Endometrial microvascular endothelial cells (primary cell): ENCODE measurements around the gene OCEL1. TPM values are rescaled to one million over a fixed set of nuclear protein-coding genes. Genes with fewer than 3 reads are reported as not detected.

Experiments
- in situ Hi-C: cut with HindIII; loops from 2 replicates; pipeline ENCODE4 v1.10.0; 2017; ENCODE audit warnings: low sequenced_read_pairs, low pct_unique_long_range_greater_than_20kb; ENCODE audit errors: inconsistent ontology term
- total RNA-seq: library from RNA; depleted of rRNA; stranded (reverse); fragments of >200 nt; gene quantifications from one replicate; pipeline ENCODE4 v1.2.3, GENCODE V29; 2015; ENCODE audit errors: inconsistent ontology term

OCEL1 gene
- total RNA-seq, 1 donor from 2014 or later: 2.7 TPM

GRCh38 chr19:17235971-17236777 is 10.1 kb downstream of the OCEL1 start:
- in situ Hi-C loops: no loop called here

DNA sequence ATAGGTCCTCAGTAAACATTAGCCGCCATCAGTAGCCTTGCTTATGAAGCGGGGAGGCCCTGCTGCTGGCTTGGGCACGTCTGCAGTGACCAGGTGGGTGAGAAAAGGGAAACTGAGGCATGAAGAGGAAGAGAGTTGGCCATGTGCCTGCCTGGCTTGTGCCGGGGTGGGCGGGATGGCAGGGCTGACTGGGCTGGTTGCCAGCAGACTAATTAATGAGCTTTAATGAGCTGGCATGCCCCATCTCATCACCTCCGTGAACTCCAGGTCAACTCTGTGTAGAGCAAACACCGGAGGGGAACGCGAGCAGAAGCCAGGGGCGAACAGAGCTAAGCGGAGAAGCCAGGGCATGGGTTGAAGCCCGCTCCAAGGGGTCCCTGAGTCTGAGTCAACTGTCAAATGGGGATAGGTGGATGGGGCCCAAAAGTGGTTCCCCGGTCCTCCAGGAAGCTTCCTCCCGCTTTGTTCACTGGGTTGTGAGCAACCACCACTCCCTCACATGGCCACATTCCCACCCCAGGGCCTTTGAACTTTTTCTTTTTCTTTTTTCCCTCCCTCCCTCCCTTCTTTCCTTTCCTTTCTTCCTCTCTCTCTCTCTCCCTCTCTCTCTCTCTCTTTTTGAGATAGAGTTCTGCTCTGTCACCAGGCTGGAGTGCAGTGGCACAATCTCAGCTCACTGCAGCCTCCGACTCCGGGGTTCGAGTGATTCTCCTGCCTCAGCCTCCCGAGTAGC is 11.0 kb downstream of the OCEL1 start:
- in situ Hi-C loops: no loop called here

DNA sequence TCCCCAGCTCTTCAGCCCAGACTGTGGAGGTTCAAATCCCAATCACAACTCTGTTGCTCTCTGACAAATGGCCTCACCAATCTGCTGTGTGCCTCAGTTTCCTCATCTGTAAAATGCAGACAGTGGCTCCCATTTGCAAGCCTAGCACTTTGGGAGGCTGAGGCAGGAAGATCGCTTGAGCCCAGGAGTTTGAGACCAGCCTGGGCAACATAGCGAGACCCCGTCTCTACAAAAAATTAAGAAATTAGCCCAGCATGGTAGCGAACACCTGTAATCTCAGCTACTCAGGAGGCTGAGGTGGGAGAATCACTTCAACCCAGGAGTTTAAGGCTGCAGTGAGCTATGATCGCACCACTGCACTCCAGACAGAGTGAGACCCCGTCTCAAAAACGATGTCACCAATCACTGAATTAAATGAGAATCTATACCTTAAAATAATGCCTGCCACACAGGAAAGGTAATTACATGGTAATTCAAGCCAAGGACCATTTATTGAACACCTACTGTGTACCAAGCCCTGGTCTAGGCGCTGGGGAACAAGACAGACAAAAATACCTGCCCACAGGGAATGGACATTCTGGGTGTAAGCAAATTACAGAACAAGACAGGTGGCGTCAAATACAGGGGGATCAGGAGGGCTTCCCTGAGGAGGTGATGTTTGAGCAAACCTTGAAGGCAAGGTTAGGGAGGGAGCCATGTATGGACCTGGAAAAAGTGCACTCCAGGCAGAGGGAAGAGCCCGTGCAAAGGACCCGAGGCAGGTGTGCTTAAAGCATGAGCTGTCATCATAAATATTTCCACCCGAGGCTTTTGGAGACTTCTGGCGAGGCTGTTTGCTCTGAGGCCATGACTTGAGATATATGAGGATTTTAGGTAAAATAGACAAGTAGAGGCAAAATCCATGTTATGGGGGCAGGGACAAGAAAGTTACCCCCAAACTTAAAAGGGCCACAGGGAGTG is 12.0 kb downstream of the OCEL1 start:
- in situ Hi-C loops: no loop called here

- in situ Hi-C loops: no loop called here
Observed at GRCh38 chr19:17240062-17240752, 14.2 kb downstream of the OCEL1 start.

GRCh38 chr19:17240826-17241399 is 14.9 kb downstream of the OCEL1 start:
- in situ Hi-C loops: no loop called here

GRCh38 chr19:17242431-17243208 is 16.6 kb downstream of the OCEL1 start:
- in situ Hi-C loops: no loop called here

GRCh38 chr19:17243211-17243829 is 17.3 kb downstream of the OCEL1 start:
- in situ Hi-C loops: no loop called here

GRCh38 chr19:17243830-17244617 is 18.0 kb downstream of the OCEL1 start:
- in situ Hi-C loops: no loop called here

DNA sequence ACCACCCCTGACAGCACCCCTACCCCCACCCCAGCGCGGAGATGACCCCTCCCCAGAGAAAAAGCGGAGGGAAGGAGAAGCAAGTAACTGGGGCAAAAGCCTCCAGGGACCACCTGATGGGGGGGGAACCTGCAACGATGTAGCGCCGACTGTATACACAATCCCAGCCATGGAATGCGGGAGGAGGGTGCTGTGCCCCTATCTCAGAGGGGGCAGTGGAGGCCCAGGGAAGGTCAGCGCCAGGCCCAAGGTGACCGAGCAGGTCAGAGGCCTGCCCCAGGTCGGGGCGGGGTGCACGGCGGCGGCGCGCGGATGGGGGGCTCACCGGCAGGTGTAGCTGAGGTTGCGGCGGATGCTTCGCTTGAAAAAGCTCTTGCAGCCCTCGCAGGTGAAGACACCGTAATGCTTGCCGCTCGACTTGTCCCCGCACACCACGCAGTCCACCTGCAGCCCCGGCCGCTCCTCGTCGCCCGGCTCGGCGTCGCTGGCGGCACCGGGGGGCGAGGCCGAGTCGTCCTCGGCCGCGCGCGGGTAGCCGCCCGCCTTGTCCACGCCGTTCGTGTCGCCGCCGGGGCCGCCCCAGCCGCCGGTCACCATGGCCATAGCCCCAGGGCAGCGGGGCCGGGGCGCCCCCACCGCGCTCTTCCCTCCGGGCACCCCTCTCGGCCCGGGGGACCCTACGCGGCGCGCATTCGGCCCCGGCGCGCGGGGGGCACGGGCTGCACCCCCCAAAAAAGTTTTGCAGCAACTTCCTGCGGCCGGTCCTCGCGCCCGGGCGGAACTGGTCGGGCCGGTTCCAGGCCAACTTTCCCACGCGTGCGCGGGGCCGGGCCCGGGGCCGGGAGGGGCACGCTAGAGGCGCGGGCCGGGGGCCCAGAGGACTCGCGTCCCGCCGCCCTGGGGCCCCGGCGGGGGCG is 18.9 kb downstream of the OCEL1 start:
- in situ Hi-C loops: no loop called here

- in situ Hi-C loops: no loop called here
Observed at GRCh38 chr19:17245535-17245984, 19.5 kb downstream of the OCEL1 start, which contains the start of gene NR2F6. TSS of gene NR2F6 (minus strand) at chr19:17245919. CDS start at chr19:17245220, 699 bp downstream.

- in situ Hi-C loops: no loop called here
Observed at GRCh38 chr19:17246681-17247425, 20.8 kb downstream of the OCEL1 start.

DNA sequence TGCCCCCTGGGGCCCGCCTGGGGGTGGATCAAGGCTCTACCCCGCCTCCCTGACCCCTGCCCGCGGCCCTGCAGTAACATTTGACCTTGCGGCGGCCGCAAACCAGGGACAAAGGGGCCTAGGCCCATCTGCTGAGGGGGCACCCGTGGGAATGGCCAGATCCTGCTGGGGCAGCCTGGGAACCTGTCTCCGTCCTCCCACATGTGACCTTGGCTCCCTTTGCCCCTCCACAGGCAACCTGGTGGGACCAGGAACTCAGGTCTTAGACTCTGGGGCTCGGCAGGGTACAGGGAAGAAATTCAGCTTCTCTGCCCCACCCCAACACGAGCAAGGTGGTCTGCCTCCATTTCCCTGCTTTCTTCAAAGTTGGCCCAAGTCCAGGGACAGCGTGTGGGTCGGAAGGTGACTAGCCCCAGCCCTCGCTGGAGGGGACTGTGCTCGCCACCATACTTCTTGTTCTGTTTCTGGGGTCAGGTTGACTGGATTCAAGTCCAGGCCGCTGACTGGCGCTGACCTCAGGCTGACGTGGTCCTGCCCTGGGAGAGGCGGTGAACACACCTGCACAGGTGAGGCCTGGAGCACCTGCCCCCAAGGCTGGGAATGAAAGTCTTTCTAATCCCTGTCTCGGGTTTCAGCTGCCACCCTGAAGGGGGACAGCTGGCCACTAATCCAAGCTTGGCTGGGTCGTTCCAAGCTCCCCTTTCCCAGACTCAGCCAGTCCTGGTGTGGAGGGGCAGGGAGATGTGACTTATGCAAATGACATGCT is 22.2 kb downstream of the OCEL1 start:
- in situ Hi-C loops: no loop called here

DNA sequence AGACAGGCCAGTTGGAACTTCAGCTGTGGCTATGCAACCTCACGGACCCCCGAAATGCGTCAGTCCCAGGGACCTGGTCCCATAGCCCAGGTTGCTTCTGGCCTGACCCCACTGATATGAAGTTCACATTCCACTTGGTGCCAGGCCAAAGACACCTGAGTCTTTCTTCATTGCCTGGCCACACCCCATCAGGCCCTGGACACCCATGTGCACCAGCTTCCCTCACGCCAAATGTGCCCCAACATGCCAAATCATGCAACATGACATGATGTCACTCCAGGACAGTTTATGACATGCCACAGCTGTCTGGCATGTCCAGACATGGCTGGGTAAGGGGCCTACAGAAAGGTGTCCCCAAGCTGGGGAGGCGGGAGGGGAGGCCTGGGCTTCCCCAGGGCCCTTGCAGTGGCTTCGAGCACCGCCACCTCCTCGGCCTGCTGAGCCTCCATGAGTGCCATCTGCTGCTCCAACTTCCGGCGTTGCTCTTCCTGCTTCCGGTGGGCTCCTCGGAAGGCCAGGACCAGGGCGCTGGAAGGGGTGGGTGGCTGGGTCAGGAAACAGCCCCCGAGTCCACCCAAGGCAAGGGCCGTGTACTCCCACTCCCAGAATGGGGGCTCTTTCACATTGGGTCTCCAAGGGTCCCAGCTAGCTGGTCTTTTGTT is 24.0 kb downstream of the OCEL1 start:
- in situ Hi-C loops: no loop called here

DNA sequence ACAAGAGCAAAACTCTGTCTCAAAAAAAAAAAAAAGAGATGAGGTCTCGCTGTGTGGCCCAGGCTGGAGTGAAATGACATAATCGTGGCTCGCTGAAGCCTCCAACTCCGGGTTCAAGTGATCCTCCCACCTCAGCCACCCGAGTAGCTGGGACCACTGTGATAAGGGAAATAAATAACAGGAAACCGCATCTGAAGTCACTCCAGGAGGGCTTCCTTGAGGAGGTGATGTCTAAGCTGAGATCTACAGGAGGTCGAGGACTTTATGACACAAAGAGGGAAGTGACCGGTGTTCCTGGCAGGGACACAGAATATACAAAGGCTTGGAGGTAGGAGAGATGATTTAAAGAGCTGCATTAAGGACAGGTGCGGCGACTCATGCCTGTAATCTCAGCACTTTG is 28.6 kb downstream of the OCEL1 start:
- in situ Hi-C loops: no loop called here
